H1 (cell line): ENCODE results near the gene CDCA7L. TPM values are rescaled to one million over a fixed set of nuclear protein-coding genes. Genes with fewer than 3 reads are reported as not detected.

Experiments
- CTCF ChIA-PET: fragments of 300-600 bp; sonication (Branson Sonifier 250); formaldehyde crosslinking; loops from one replicate; lab custom pipeline; 2021; ENCODE audit not compliant: partially characterized antibody; lab: Charles Lee
- POLR2A ChIA-PET: fragments of 300-600 bp; sonication (Branson Sonifier 250); formaldehyde crosslinking; loops from one replicate; lab custom pipeline; 2021; ENCODE audit warnings: inconsistent platforms; ENCODE audit not compliant: partially characterized antibody; lab: Charles Lee
- DNase-seq, 2 experiments: peaks; one replicate each; pipeline versions ENCODE4 v3.0.0 to v3.0.0-alpha.2; 2010 to 2022; ENCODE audit warnings: low spot score in 2 of 2, low read depth in 1 of 2, mixed read lengths in 1 of 2
- FAIRE-seq: peaks from 2 replicates; lab custom pipeline; 2011; peaks lifted over from hg19 to GRCh38; lab: Jason Lieb, UNC
- H2AFZ ChIP-seq: 2 replicates; pipeline ENCODE4 v1.8.1; 2012; ENCODE audit warnings: low read length, inconsistent platforms
- H2AK5ac ChIP-seq: 2 replicates; pipeline ENCODE4 v1.6.1; 2013; ENCODE audit warnings: low read depth, low read length
- H2BK120ac ChIP-seq: replicated peaks from 2 replicates; pipeline ENCODE3; 2013; ENCODE audit warnings: low read depth, low read length, inconsistent platforms
- H2BK12ac ChIP-seq: 2 replicates; pipeline ENCODE4 v1.6.1; 2013; ENCODE audit warnings: low read depth, low read length
- H2BK15ac ChIP-seq: 2 replicates; pipeline ENCODE4 v1.6.1; 2013; ENCODE audit warnings: low read length
- H2BK20ac ChIP-seq: 2 replicates; pipeline ENCODE4 v1.6.1; 2013; ENCODE audit warnings: low read length
- H2BK5ac ChIP-seq: 2 replicates; pipeline ENCODE4 v1.6.1; 2013; ENCODE audit warnings: low read depth, low read length
- H3K14ac ChIP-seq: 2 replicates; pipeline ENCODE4 v1.6.1; 2013; ENCODE audit warnings: inconsistent platforms; ENCODE audit not compliant: insufficient read length
- H3K18ac ChIP-seq: 2 replicates; pipeline ENCODE4 v1.6.1; 2013; ENCODE audit warnings: low read length; ENCODE audit errors: extremely low read depth
- H3K23ac ChIP-seq: 2 replicates; pipeline ENCODE4 v1.6.1; 2013; ENCODE audit warnings: inconsistent platforms; ENCODE audit not compliant: insufficient read length
- H3K23me2 ChIP-seq: 2 replicates; pipeline ENCODE4 v1.6.1; 2013; ENCODE audit warnings: low read depth, low read length
- H3K27ac ChIP-seq: 2 replicates; pipeline ENCODE4 v1.6.1; 2011; ENCODE audit warnings: low read depth, low read length, inconsistent platforms
- H3K27me3 ChIP-seq, 4 experiments: replicated peaks in 1 of 4; 1 replicate in 1 of 4; 2 replicates in 3 of 4; pipeline versions ENCODE4 v1.6.1 to v1.8.1; 2011 to 2013; ENCODE audit warnings: low read length in 3 of 4, mild to moderate bottlenecking in 3 of 4, inconsistent platforms in 2 of 4, mixed read lengths in 2 of 4, moderate library complexity in 1 of 4; ENCODE audit not compliant: control insufficient read depth in 3 of 4, insufficient read depth in 3 of 4; ENCODE audit errors: extremely low read depth in 1 of 4
- H3K36me3 ChIP-seq, 4 experiments: 2 replicates each; pipeline versions ENCODE4 v1.6.1 to v1.8.1; 2011 to 2013; ENCODE audit warnings: mild to moderate bottlenecking in 4 of 4, low read length in 3 of 4, moderate library complexity in 2 of 4, control low read depth in 1 of 4, inconsistent platforms in 1 of 4; ENCODE audit not compliant: insufficient read depth in 4 of 4, control insufficient read depth in 2 of 4
- H3K4ac ChIP-seq: replicated peaks from 2 replicates; pipeline ENCODE3; 2013; ENCODE audit warnings: low read length, low read depth, mixed read lengths, inconsistent platforms; ENCODE audit not compliant: insufficient read length
- H3K4me1 ChIP-seq, 4 experiments: replicated peaks in 1 of 4; 1 replicate in 1 of 4; 2 replicates in 3 of 4; pipeline versions ENCODE4 v1.6.1 to v1.8.1; 2011 to 2013; ENCODE audit warnings: low read length in 3 of 4, inconsistent platforms in 2 of 4, mixed read lengths in 1 of 4; ENCODE audit not compliant: insufficient read depth in 4 of 4, control insufficient read depth in 3 of 4
- H3K4me2 ChIP-seq, 2 experiments: 2 replicates each; pipeline versions ENCODE4 v1.6.1 to v1.8.1; 2011 to 2013; ENCODE audit warnings: low read depth in 2 of 2, low read length in 2 of 2, control low read depth in 1 of 2, inconsistent platforms in 1 of 2, mild to moderate bottlenecking in 1 of 2; ENCODE audit not compliant: insufficient read depth in 1 of 2
- H3K4me3 ChIP-seq, 4 experiments: fragments of 200-600, 300-600 bp in 1 of 4; sonication (generic), shearing (Covaris generic), sonication (Bioruptor Twin) in 1 of 4; 2 replicates each; pipeline versions ENCODE4 v1.5.1 to v1.8.1; 2011 to 2016; ENCODE audit warnings: low read length in 4 of 4, low read depth in 3 of 4, control low read depth in 2 of 4, inconsistent platforms in 2 of 4, mild to moderate bottlenecking in 2 of 4, mixed read lengths in 1 of 4, moderate library complexity in 1 of 4; ENCODE audit not compliant: insufficient read depth in 2 of 4; ENCODE audit errors: extremely low read depth in 1 of 4
- H3K56ac ChIP-seq: replicated peaks from 2 replicates; pipeline ENCODE3; 2013; ENCODE audit warnings: low read depth, mild to moderate bottlenecking, mixed read lengths, low read length, inconsistent platforms; ENCODE audit not compliant: insufficient read length
- H3K79me1 ChIP-seq: 2 replicates; pipeline ENCODE4 v1.6.1; 2013; ENCODE audit warnings: low read depth, low read length, control low read depth
- H3K79me2 ChIP-seq, 2 experiments: 2 replicates each; pipeline versions ENCODE4 v1.6.1 to v1.8.1; 2012 to 2013; ENCODE audit warnings: low read length in 2 of 2, mild to moderate bottlenecking in 2 of 2, inconsistent platforms in 1 of 2; ENCODE audit not compliant: insufficient read depth in 2 of 2, control insufficient read depth in 1 of 2
- H3K9ac ChIP-seq, 4 experiments: replicated peaks in 1 of 4; 1 replicate in 1 of 4; 2 replicates in 3 of 4; pipeline versions ENCODE4 v1.6.1 to v1.8.1; 2011 to 2013; ENCODE audit warnings: low read depth in 3 of 4, low read length in 3 of 4, control low read depth in 2 of 4, mild to moderate bottlenecking in 2 of 4, moderate library complexity in 2 of 4, inconsistent platforms in 1 of 4; ENCODE audit errors: extremely low read depth in 1 of 4
- H3K9me3 ChIP-seq, 2 experiments: 2 replicates each; pipeline versions ENCODE4 v1.6.1 to v1.8.1; 2012 to 2013; ENCODE audit warnings: mild to moderate bottlenecking in 2 of 2, moderate library complexity in 2 of 2, control low read depth in 1 of 2, inconsistent platforms in 1 of 2, low read depth in 1 of 2, low read length in 1 of 2, mixed read lengths in 1 of 2; ENCODE audit not compliant: insufficient read depth in 2 of 2
- H4K20me1 ChIP-seq, 2 experiments: replicated peaks in 1 of 2; 2 replicates each; pipeline versions ENCODE3 to v1.8.1; 2011 to 2013; ENCODE audit warnings: inconsistent platforms in 2 of 2, low read length in 2 of 2, mild to moderate bottlenecking in 1 of 2; ENCODE audit not compliant: insufficient read depth in 2 of 2, control insufficient read depth in 1 of 2
- H4K5ac ChIP-seq: 2 replicates; pipeline ENCODE4 v1.6.1; 2013; ENCODE audit warnings: low read length, low read depth, mixed read lengths, inconsistent platforms; ENCODE audit not compliant: insufficient read length
- H4K8ac ChIP-seq: 2 replicates; pipeline ENCODE4 v1.8.0; 2013; ENCODE audit warnings: mild to moderate bottlenecking, moderate library complexity, low read length, inconsistent platforms; ENCODE audit not compliant: insufficient read depth; ENCODE audit errors: extremely low read depth
- H4K91ac ChIP-seq: replicated peaks from 2 replicates; pipeline ENCODE3; 2013; ENCODE audit warnings: low read length, mixed read lengths, inconsistent platforms; ENCODE audit not compliant: insufficient read length
- ASH2L ChIP-seq: fragments of 200-600, 300-600 bp; sonication (generic); IDR thresholded peaks from one replicate; pipeline ENCODE4 v1.7.1; 2017; ENCODE audit warnings: low read length
- CHD2 ChIP-seq: IDR thresholded peaks from 2 replicates; pipeline ENCODE4 v1.6.1; 2012; ENCODE audit warnings: low read length, improper control_type of control experiment
- GABPA ChIP-seq: IDR thresholded peaks from 2 replicates; pipeline ENCODE4 v1.6.1; 2011; ENCODE audit warnings: mild to moderate bottlenecking, low read length, moderate library complexity, borderline replicate concordance; ENCODE audit not compliant: insufficient read depth
- KDM1A ChIP-seq: fragments of 200-600, 300-600 bp; sonication (generic); IDR thresholded peaks from 2 replicates; pipeline ENCODE4 v1.7.1; 2016; ENCODE audit warnings: mild to moderate bottlenecking, low read length, borderline replicate concordance
- RAD21 ChIP-seq, 2 experiments: IDR thresholded peaks in 1 of 2; conservative IDR thresholded peaks in 1 of 2; 2 replicates each; pipeline ENCODE4 v1.6.1; 2011; ENCODE audit warnings: low read depth in 2 of 2, low read length in 2 of 2, improper control_type of control experiment in 1 of 2, inconsistent platforms in 1 of 2, mild to moderate bottlenecking in 1 of 2, moderate library complexity in 1 of 2
- RNF2 ChIP-seq: fragments of 200-900, 300-1000 bp; sonication (generic); IDR thresholded peaks from 2 replicates; pipeline ENCODE4 v1.7.1; 2016; ENCODE audit warnings: borderline replicate concordance, low read depth, mild to moderate bottlenecking, antibody characterized with exemption, low read length; ENCODE audit not compliant: poor library complexity, severe bottlenecking; ENCODE audit errors: missing control alignments
- SIRT6 ChIP-seq: IDR thresholded peaks from one replicate; pipeline ENCODE4 v1.7.1; 2012; ENCODE audit warnings: low read length, inconsistent platforms
- TAF7 ChIP-seq: optimal IDR thresholded peaks from 2 replicates; pipeline ENCODE3; 2011; ENCODE audit warnings: low read depth, mild to moderate bottlenecking, inconsistent platforms, low read length, moderate library complexity, borderline replicate concordance
- USF2 ChIP-seq: IDR thresholded peaks from 2 replicates; pipeline ENCODE4 v1.6.1; 2011; ENCODE audit warnings: low read length, improper control_type of control experiment
- WGBS, 2 experiments: shearing (Covaris generic) in 1 of 2; methylation state at CpG; one replicate each; pipeline versions ENCODE4 v1.1.6 to v1.1.7; 2013 to 2015; ENCODE audit warnings: low lambda C conversion rate in 2 of 2, mixed read lengths in 2 of 2, inconsistent platforms in 1 of 2, low coverage in 1 of 2, missing lambda C conversion rate in 1 of 2; ENCODE audit not compliant: insufficient replicate concordance in 2 of 2, insufficient coverage in 1 of 2, insufficient read length in 1 of 2; ENCODE audit errors: extremely low coverage in 1 of 2, missing lambda C conversion rate in 1 of 2; 5-methylcytosine and 5-hydroxymethylcytosine counted together
- polyA plus RNA-seq, 7 experiments: library from polyadenylated mRNA; depleted of rRNA in 3 of 7; stranded (reverse) in 5 of 7; unstranded in 2 of 7; fragments of >200 nt in 5 of 7; fragments of 200-250 nt in 2 of 7; gene quantifications; 1 replicate in 5 of 7; 2 replicates in 1 of 7; 4 replicates in 1 of 7; pipeline versions ENCODE4 v1.2.1 to v1.2.3, GENCODE V29; 2011 to 2013; ENCODE audit warnings: missing spikeins in 2 of 7, mixed read lengths in 2 of 7
- total RNA-seq: library from RNA; stranded (reverse); fragmentation: NEBNext Ultra II Directional; extraction: Animal tissue kit (Norgen Biotek cat#: 25700); gene quantifications from 2 replicates; pipeline ENCODE4 v1.2.1, GENCODE V29; 2021

The CDCA7L gene
- total and polyA plus RNA-seq, 2 of the 8 experiments (the other 6 are each of a cell fraction or from before 2014, with no cell fraction given), result 93.8 to 168 TPM

- Histone ChIP-seq H3K79me2 (peaks cover 3 to 61% of the 10 kb centered on the region in 2 experiments; a peak in 3 of 4 replicates), H3K27me3 (no peaks in the 10 kb centered on the region), H2BK15ac (no peak overlapping the region), H3K4me1 (peaks cover 0 to 7% (median 3%) of the 10 kb centered on the region in 4 experiments; a peak in 2 of 7 replicates), H3K18ac (no peak overlapping the region), H3K23ac (no peak overlapping the region), H3K9ac (no peak overlapping the region), H3K56ac (no peak overlapping the region), H2BK120ac (no peak overlapping the region), H3K36me3 (peaks cover 10 to 38% (median 22%) of the 10 kb centered on the region in 4 experiments), H3K27ac (no peak overlapping the region), H3K4me3 (no peak overlapping the region), H2BK20ac (no peak overlapping the region), H3K23me2 (no peaks in the 10 kb centered on the region), H3K14ac (no peak overlapping the region), H4K91ac (no peak overlapping the region), H4K20me1 (peaks cover 5 to 10% of the 10 kb centered on the region in 2 experiments), H3K4ac (no peak overlapping the region), H4K8ac (no peak overlapping the region), H2AK5ac (no peak overlapping the region), H3K4me2 (no peak overlapping the region)
- CTCF ChIA-PET, result no interaction called here
- no peak for FAIRE-seq
- no peak for DNase-seq
- 94% methylated on average over 5 of the region's 5 CpGs; no CpG with 5 or more reads in 1 of the 2 experiments for WGBS, 2 experiments
- POLR2A ChIA-PET, result no interaction called here
- no peak for TF ChIP-seq GABPA
- TF ChIP-seq KDM1A, result no peak
- TF ChIP-seq RNF2, result no peak
- no peak for TF ChIP-seq TAF7
- TF ChIP-seq CHD2, result no peak
- TF ChIP-seq USF2, result no peak
- TF ChIP-seq RAD21 (IDR thresholded peaks at IDR 0.05 in 1 of 2, conservative IDR thresholded peaks at IDR 0.05 in 1 of 2; ENCODE audit: low read depth in 2 of 2, low read length in 2 of 2), result no peak
- no peak for TF ChIP-seq SIRT6
- no peak for TF ChIP-seq ASH2L
- TF ChIP-seq, all 59 proteins: peak for 0
- H2AFZ ChIP-seq, result no peak overlapping the region
- no peak overlapping the region for H4K5ac ChIP-seq
- H2BK12ac ChIP-seq, result no peak overlapping the region
- H2BK5ac ChIP-seq, result no peak overlapping the region
- peaks cover 16% of the 10 kb centered on the region for H3K79me1 ChIP-seq
- H3K9me3 ChIP-seq, result no peaks in the 10 kb centered on the region
These were observed 29.1 kb downstream of the CDCA7L start for GRCh38 chr7:21916629-21917028.
